H9 (cell line): ENCODE measurements around the gene JPH2. TPM values are rescaled to one million over a fixed set of nuclear protein-coding genes. Genes with fewer than 3 reads are reported as not detected.

Experiments used
- DNase-seq: peaks from one replicate; pipeline ENCODE4 v3.0.0-alpha.2; 2017
- H2AFZ ChIP-seq: one replicate; pipeline ENCODE4 v1.6.1; 2013; ENCODE audit warnings: mild to moderate bottlenecking, low read length, control low read depth, moderate library complexity
- H2AK5ac ChIP-seq: 2 replicates; pipeline ENCODE4 v1.6.1; 2013; ENCODE audit warnings: low read length, control low read depth, mixed read lengths; ENCODE audit not compliant: insufficient read length
- H2BK120ac ChIP-seq: one replicate; pipeline ENCODE4 v1.6.1; 2013; ENCODE audit warnings: low read depth, mild to moderate bottlenecking, low read length, control low read depth, inconsistent platforms; ENCODE audit not compliant: poor library complexity, severe bottlenecking
- H2BK12ac ChIP-seq: 2 replicates; pipeline ENCODE4 v1.6.1; 2013; ENCODE audit warnings: low read length, control low read depth, mixed read lengths, low read depth; ENCODE audit not compliant: insufficient read length
- H2BK15ac ChIP-seq: 2 replicates; pipeline ENCODE4 v1.6.1; 2013; ENCODE audit warnings: low read depth, low read length, control low read depth
- H2BK20ac ChIP-seq: one replicate; pipeline ENCODE4 v1.6.1; 2013; ENCODE audit warnings: low read depth, mild to moderate bottlenecking, low read length, control low read depth, inconsistent platforms; ENCODE audit not compliant: poor library complexity, severe bottlenecking
- H2BK5ac ChIP-seq: 2 replicates; pipeline ENCODE4 v1.6.1; 2013; ENCODE audit warnings: low read length, control low read depth, mixed read lengths; ENCODE audit not compliant: insufficient read length
- H3K14ac ChIP-seq: 2 replicates; pipeline ENCODE4 v1.6.1; 2013; ENCODE audit warnings: low read length, control low read depth; ENCODE audit not compliant: insufficient read depth
- H3K18ac ChIP-seq: 2 replicates; pipeline ENCODE4 v1.6.1; 2013; ENCODE audit warnings: low read depth, mild to moderate bottlenecking, mixed read lengths, low read length, control low read depth; ENCODE audit not compliant: insufficient read length
- H3K23ac ChIP-seq: 2 replicates; pipeline ENCODE4 v1.6.1; 2013; ENCODE audit warnings: low read length, control low read depth, mixed read lengths, low read depth; ENCODE audit not compliant: insufficient read length
- H3K23me2 ChIP-seq: 2 replicates; pipeline ENCODE4 v1.6.1; 2013; ENCODE audit warnings: low read depth, mild to moderate bottlenecking, mixed read lengths, low read length, control low read depth; ENCODE audit not compliant: insufficient read length, poor library complexity, severe bottlenecking
- H3K27ac ChIP-seq: 2 replicates; pipeline ENCODE4 v1.5.1; 2013; ENCODE audit warnings: low read length, control low read depth, mixed read lengths, low read depth; ENCODE audit not compliant: insufficient read length
- H3K27me3 ChIP-seq: 2 replicates; pipeline ENCODE4 v1.6.1; 2013; ENCODE audit warnings: low read length, control low read depth, inconsistent platforms; ENCODE audit not compliant: insufficient read depth
- H3K4ac ChIP-seq: 2 replicates; pipeline ENCODE4 v1.6.1; 2013; ENCODE audit warnings: low read depth, mild to moderate bottlenecking, control low read depth, inconsistent platforms, low read length, moderate library complexity
- H3K4me1 ChIP-seq: 2 replicates; pipeline ENCODE4 v1.6.1; 2013; ENCODE audit warnings: low read length, control low read depth, inconsistent platforms; ENCODE audit not compliant: insufficient read depth
- H3K4me2 ChIP-seq: 2 replicates; pipeline ENCODE4 v1.6.1; 2013; ENCODE audit warnings: low read length, control low read depth, mixed read lengths; ENCODE audit not compliant: insufficient read length, insufficient read depth
- H3K56ac ChIP-seq: 2 replicates; pipeline ENCODE4 v1.6.1; 2013; ENCODE audit warnings: low read depth, mild to moderate bottlenecking, mixed read lengths, low read length, control low read depth; ENCODE audit not compliant: insufficient read length
- H3K79me1 ChIP-seq: 2 replicates; pipeline ENCODE4 v1.6.1; 2013; ENCODE audit warnings: low read depth, mild to moderate bottlenecking, moderate library complexity, low read length, control low read depth, inconsistent platforms; ENCODE audit not compliant: insufficient read depth, poor library complexity, severe bottlenecking
- H3K79me2 ChIP-seq: 2 replicates; pipeline ENCODE4 v1.6.1; 2013; ENCODE audit warnings: low read length, control low read depth, inconsistent platforms; ENCODE audit not compliant: insufficient read depth
- H3K9ac ChIP-seq: 2 replicates; pipeline ENCODE4 v1.6.1; 2013; ENCODE audit warnings: low read length, control low read depth, mixed read lengths; ENCODE audit not compliant: insufficient read length; ENCODE audit errors: extremely low read depth
- H3K9me3 ChIP-seq: one replicate; pipeline ENCODE4 v1.6.1; 2013; ENCODE audit warnings: low read depth, low read length, inconsistent platforms; ENCODE audit not compliant: control insufficient read depth
- H3T11ph ChIP-seq: one replicate; pipeline ENCODE4 v1.6.1; 2013; ENCODE audit warnings: mild to moderate bottlenecking, low read length, control low read depth, inconsistent platforms
- H4K20me1 ChIP-seq: one replicate; pipeline ENCODE4 v1.6.1; 2013; ENCODE audit not compliant: control insufficient read depth, insufficient read length, insufficient read depth
- H4K5ac ChIP-seq: 2 replicates; pipeline ENCODE4 v1.6.1; 2013; ENCODE audit warnings: low read depth, mild to moderate bottlenecking, mixed read lengths, low read length, control low read depth; ENCODE audit not compliant: insufficient read length
- H4K8ac ChIP-seq: replicated peaks from 2 replicates; pipeline ENCODE4 v1.6.1; 2013; ENCODE audit warnings: low read length, control low read depth, mixed read lengths, low read depth; ENCODE audit not compliant: insufficient read length
- H4K91ac ChIP-seq: 2 replicates; pipeline ENCODE4 v1.6.1; 2013; ENCODE audit warnings: low read depth, mild to moderate bottlenecking, moderate library complexity, mixed read lengths, low read length, control low read depth; ENCODE audit not compliant: insufficient read length
- H3K27ac Mint-ChIP-seq, 3 experiments: 2 replicates in 2 of 3; 3 replicates in 1 of 3; pipeline ENCODE4 v1.8.0; 2020 to 2021; ENCODE audit warnings: mixed read lengths in 3 of 3, mild to moderate bottlenecking in 1 of 3, moderate library complexity in 1 of 3
- H3K27me3 Mint-ChIP-seq: 2 replicates; pipeline ENCODE4 v1.8.0; 2021; ENCODE audit warnings: low read depth, mild to moderate bottlenecking, moderate library complexity, mixed read lengths
- H3K36me3 Mint-ChIP-seq, 3 experiments: 2 replicates in 2 of 3; 3 replicates in 1 of 3; pipeline ENCODE4 v1.8.0; 2020 to 2021; ENCODE audit warnings: low read depth in 3 of 3, mixed read lengths in 3 of 3; ENCODE audit not compliant: insufficient read depth in 1 of 3
- H3K4me1 Mint-ChIP-seq, 2 experiments: 2 replicates each; pipeline ENCODE4 v1.8.0; 2020; ENCODE audit warnings: mixed read lengths in 2 of 2
- H3K4me3 Mint-ChIP-seq, 2 experiments: 2 replicates in 1 of 2; 3 replicates in 1 of 2; pipeline ENCODE4 v1.8.0; 2020 to 2021; ENCODE audit warnings: mild to moderate bottlenecking in 2 of 2, mixed read lengths in 2 of 2, moderate library complexity in 1 of 2
- H3K9me3 Mint-ChIP-seq, 2 experiments: 2 replicates in 1 of 2; 3 replicates in 1 of 2; pipeline ENCODE4 v1.8.0; 2020; ENCODE audit warnings: mild to moderate bottlenecking in 2 of 2, mixed read lengths in 2 of 2, moderate library complexity in 1 of 2
- WGBS: extraction: QIAGEN DNeasy Blood & Tissue Kit; methylation state at CpG from one replicate; pipeline ENCODE4 v1.1.7; 2013; ENCODE audit warnings: missing lambda C conversion rate, low lambda C conversion rate, mixed read lengths; ENCODE audit not compliant: insufficient read length; ENCODE audit errors: extremely low coverage; 5-methylcytosine and 5-hydroxymethylcytosine counted together
- total RNA-seq: library from RNA; stranded (reverse); gene quantifications from 2 replicates; pipeline ENCODE4 v1.2.1, GENCODE V29; 2021
- TF ChIP-seq, protein P1 (sequence below): fragments of 200-600 bp; sonication (generic); conservative IDR thresholded peaks from 3 replicates; pipeline ENCODE4 v1.8.0; 2021; ENCODE audit warnings: antibody characterized with exemption, mild to moderate bottlenecking

Gene JPH2
- total RNA-seq, 1 experiment from 2014 or later = 0.31 TPM

- Histone ChIP-seq H3K79me2 (no peaks in the 10 kb centered on the region), H2BK120ac (no peak overlapping the region), H3K56ac (no peak overlapping the region), H4K91ac (no peak overlapping the region), H2AFZ (no peak overlapping the region), H4K20me1 (no peaks in the 10 kb centered on the region), H2BK5ac (no peak overlapping the region), H3K27ac (no peak overlapping the region), H3K9ac (no peak overlapping the region), H4K5ac (no peak overlapping the region), H3K18ac (no peak overlapping the region), H3K4me1 (no peaks in the 10 kb centered on the region), H3T11ph (no peak overlapping the region), H3K9me3 (no peaks in the 10 kb centered on the region), H3K4me2 (no peak overlapping the region), H3K27me3 (no peaks in the 10 kb centered on the region), H2AK5ac (no peak overlapping the region), H3K14ac (peak overlapping the region; percentile 22; the same call in 1 of the 2 replicates), H3K4ac (no peak overlapping the region), H2BK15ac (no peak overlapping the region), H2BK20ac (no peak overlapping the region), H3K23ac (no peak overlapping the region), H3K79me1 (no peaks in the 10 kb centered on the region), H3K23me2 (no peaks in the 10 kb centered on the region), H2BK12ac (no peak overlapping the region), H4K8ac (no peak overlapping the region)
- Mint-ChIP-seq H3K4me3 (no peak overlapping the region), H3K27ac (peak overlapping the region in 1 of 3 experiments; percentile 41; a peak in 2 of 7 replicates), H3K4me1 (peaks cover 11 to 15% of the 10 kb centered on the region in 2 experiments), H3K9me3 (no peaks in the 10 kb centered on the region), H3K27me3 (no peaks in the 10 kb centered on the region; the same call in 1 of the 2 replicates), H3K36me3 (no peaks in the 10 kb centered on the region)
- no CpG with 5 or more reads among the region's 23 CpGs for WGBS
- TF ChIP-seq, protein P1, sequence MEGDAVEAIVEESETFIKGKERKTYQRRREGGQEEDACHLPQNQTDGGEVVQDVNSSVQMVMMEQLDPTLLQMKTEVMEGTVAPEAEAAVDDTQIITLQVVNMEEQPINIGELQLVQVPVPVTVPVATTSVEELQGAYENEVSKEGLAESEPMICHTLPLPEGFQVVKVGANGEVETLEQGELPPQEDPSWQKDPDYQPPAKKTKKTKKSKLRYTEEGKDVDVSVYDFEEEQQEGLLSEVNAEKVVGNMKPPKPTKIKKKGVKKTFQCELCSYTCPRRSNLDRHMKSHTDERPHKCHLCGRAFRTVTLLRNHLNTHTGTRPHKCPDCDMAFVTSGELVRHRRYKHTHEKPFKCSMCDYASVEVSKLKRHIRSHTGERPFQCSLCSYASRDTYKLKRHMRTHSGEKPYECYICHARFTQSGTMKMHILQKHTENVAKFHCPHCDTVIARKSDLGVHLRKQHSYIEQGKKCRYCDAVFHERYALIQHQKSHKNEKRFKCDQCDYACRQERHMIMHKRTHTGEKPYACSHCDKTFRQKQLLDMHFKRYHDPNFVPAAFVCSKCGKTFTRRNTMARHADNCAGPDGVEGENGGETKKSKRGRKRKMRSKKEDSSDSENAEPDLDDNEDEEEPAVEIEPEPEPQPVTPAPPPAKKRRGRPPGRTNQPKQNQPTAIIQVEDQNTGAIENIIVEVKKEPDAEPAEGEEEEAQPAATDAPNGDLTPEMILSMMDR = no peak
- DNase-seq = no peak
Measured at GRCh38 chr20:44075191-44075949, 111.6 kb downstream of the JPH2 start.
